ENCODE results near the gene MSI2.

MSI2 gene

DNA sequence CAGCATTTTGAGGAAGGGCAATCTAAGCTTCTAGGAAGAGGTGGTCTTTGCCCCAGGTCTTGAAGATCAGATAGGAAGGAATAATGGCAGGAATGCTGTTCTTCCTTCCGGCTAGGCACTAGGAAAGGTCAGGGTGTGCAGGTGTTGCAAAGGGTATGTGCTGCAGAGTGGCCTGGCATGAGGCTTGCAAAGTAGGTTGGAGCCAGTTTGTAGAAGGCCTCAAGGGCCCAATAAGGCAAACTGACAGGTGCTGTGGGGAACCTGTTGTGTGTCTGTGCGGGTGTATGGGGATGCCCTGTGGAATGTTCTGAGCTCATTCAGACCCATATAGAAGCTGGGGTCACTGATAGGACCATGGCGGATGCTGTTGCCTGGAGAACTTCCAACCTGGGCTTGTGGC, 12.7 kb downstream of the MSI2 start:
- Histone ChIP-seq H3K18ac (ENCODE audit: low read length) (no peak overlapping the region), H3K4me2 (ENCODE audit: insufficient read depth, low read length, poor library complexity, severe bottlenecking) (no peak overlapping the region), H3K9ac (ENCODE audit: low read depth, low read length, poor library complexity) (no peak overlapping the region), H2BK5ac (ENCODE audit: low read length) (no peak overlapping the region), H3K4me3 (ENCODE audit: low read length in 2 of 2) (no peak overlapping the region), H3K9me3 (replicated peaks in 1 of 2; ENCODE audit: control insufficient read depth in 2 of 2, insufficient read depth in 1 of 2, low read depth in 1 of 2, low read length in 2 of 2) (peaks cover 0 to 21% of the 10 kb centered on the region in 2 donors), H3K4ac (ENCODE audit: low read length) (no peak overlapping the region), H3K27me3 (ENCODE audit: control insufficient read depth in 3 of 3, insufficient read depth in 3 of 3, low read depth in 1 of 3, low read length in 3 of 3) (no peaks in the 10 kb centered on the region), H3K4me1 (ENCODE audit: control insufficient read depth in 2 of 2, insufficient read depth in 1 of 2, low read depth in 1 of 2, low read length in 2 of 2) (peaks cover 24 to 32% of the 10 kb centered on the region in 2 donors), H4K91ac (ENCODE audit: low read depth, low read length, poor library complexity) (no peak overlapping the region), H2BK12ac (ENCODE audit: low read length) (no peak overlapping the region), H2AK5ac (ENCODE audit: low read depth, low read length) (no peak overlapping the region), H4K8ac (ENCODE audit: low read depth, low read length) (no peak overlapping the region), H3K27ac (replicated peaks; ENCODE audit: low read length) (no peak overlapping the region), H3K79me1 (ENCODE audit: low read depth, low read length) (peaks cover 6% of the 10 kb centered on the region), H3K14ac (ENCODE audit: low read length) (no peak overlapping the region), H3K23ac (ENCODE audit: low read depth, low read length, poor library complexity) (no peak overlapping the region), H2AFZ (ENCODE audit: low read length) (no peak overlapping the region), H3K36me3 (replicated peaks in 1 of 2; ENCODE audit: control insufficient read depth in 2 of 2, insufficient read depth in 2 of 2, low read length in 2 of 2) (peaks cover 26 to 84% of the 10 kb centered on the region in 2 donors), H2BK15ac (ENCODE audit: low read length) (no peak overlapping the region), H2BK120ac (ENCODE audit: low read depth, low read length) (no peak overlapping the region)
- WGBS, 2 donors (ENCODE audit: extremely low coverage in 2 of 2, insufficient read length in 2 of 2, insufficient replicate concordance in 1 of 2), result no CpG with 5 or more reads among the region's 3 CpGs
- no peak for DNase-seq (ENCODE audit: low spot score)

DNA sequence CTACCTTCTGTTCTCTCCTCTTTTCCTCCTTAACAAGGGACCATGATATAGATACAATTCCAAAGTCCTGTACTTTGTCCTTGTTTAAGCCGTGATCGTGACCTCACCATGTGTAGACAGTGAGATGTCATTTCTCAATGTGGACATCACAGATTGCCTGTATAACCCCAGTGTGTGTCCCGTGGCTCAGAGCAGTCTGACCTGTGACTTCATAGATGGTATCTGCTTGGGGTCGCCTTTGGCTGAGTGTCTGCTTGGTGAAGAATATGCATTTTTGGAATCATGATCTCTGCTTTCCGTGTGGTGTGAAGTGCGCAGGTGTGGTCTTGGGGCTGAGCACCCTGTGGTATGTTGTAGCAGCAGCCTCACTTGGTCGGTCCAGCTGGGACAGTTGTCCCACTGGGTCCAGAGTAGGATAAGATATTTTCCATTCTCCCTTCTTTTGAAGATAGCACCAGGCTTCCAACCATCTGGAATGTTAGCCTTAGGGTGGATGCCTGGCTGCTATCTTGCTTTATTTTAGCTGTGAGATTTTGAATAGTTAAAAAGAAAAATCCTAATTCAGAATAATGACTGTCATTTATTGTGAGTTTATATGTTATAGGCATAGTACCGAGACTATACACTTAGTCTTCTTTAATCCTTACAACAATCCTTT, 13.4 kb downstream of the MSI2 start:
- Histone ChIP-seq H3K27ac (replicated peaks; ENCODE audit: low read length) (no peak overlapping the region), H3K4ac (ENCODE audit: low read length) (no peak overlapping the region), H3K18ac (ENCODE audit: low read length) (no peak overlapping the region), H3K9me3 (replicated peaks in 1 of 2; ENCODE audit: control insufficient read depth in 2 of 2, insufficient read depth in 1 of 2, low read depth in 1 of 2, low read length in 2 of 2) (peaks cover 0 to 14% of the 10 kb centered on the region in 2 donors), H4K8ac (ENCODE audit: low read depth, low read length) (no peak overlapping the region), H3K27me3 (ENCODE audit: control insufficient read depth in 3 of 3, insufficient read depth in 3 of 3, low read depth in 1 of 3, low read length in 3 of 3) (no peaks in the 10 kb centered on the region), H2AFZ (ENCODE audit: low read length) (no peak overlapping the region), H2BK12ac (ENCODE audit: low read length) (no peak overlapping the region), H2BK5ac (ENCODE audit: low read length) (no peak overlapping the region), H3K4me2 (ENCODE audit: insufficient read depth, low read length, poor library complexity, severe bottlenecking) (no peak overlapping the region), H3K79me1 (ENCODE audit: low read depth, low read length) (peaks cover 10% of the 10 kb centered on the region), H2BK120ac (ENCODE audit: low read depth, low read length) (no peak overlapping the region), H3K14ac (ENCODE audit: low read length) (no peak overlapping the region), H3K36me3 (replicated peaks in 1 of 2; ENCODE audit: control insufficient read depth in 2 of 2, insufficient read depth in 2 of 2, low read length in 2 of 2) (peaks cover 29 to 84% of the 10 kb centered on the region in 2 donors), H4K91ac (ENCODE audit: low read depth, low read length, poor library complexity) (no peak overlapping the region), H3K4me3 (ENCODE audit: low read length in 2 of 2) (no peak overlapping the region), H3K9ac (ENCODE audit: low read depth, low read length, poor library complexity) (no peak overlapping the region), H3K4me1 (ENCODE audit: control insufficient read depth in 2 of 2, insufficient read depth in 1 of 2, low read depth in 1 of 2, low read length in 2 of 2) (peaks cover 28 to 32% of the 10 kb centered on the region in 2 donors), H3K23ac (ENCODE audit: low read depth, low read length, poor library complexity) (no peak overlapping the region), H2AK5ac (ENCODE audit: low read depth, low read length) (no peak overlapping the region), H2BK15ac (ENCODE audit: low read length) (no peak overlapping the region)
- DNase-seq (ENCODE audit: low spot score), result no peak
- no CpG with 5 or more reads among the region's 8 CpGs for WGBS, 2 donors (ENCODE audit: extremely low coverage in 2 of 2, insufficient read length in 2 of 2, insufficient replicate concordance in 1 of 2)

DNA sequence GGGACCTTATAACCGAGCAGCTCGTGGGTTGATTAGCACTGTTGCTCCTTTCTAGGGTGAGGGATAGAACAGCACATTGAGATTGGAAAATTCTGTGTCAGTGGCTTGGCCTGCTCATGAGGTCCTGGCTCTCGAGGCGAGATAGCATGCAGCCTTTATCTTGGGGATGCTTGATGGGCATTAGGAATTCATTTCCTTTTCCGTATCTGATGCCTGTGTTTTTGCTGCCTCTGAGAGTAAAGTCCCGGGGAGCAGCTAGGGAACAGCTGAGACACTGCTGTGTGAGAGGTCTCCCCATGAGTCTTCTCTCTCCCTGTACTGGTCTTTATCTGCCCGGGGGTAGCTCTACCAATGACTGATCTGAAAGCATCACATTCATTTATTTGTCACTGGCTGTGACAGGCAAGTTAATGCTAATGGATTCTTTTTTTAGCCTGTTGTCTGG, 14.5 kb downstream of the MSI2 start:
- Histone ChIP-seq H3K4me3 (ENCODE audit: low read length in 2 of 2) (no peak overlapping the region), H3K18ac (ENCODE audit: low read length) (no peak overlapping the region), H3K9me3 (replicated peaks in 1 of 2; ENCODE audit: control insufficient read depth in 2 of 2, insufficient read depth in 1 of 2, low read depth in 1 of 2, low read length in 2 of 2) (peaks cover 0 to 9% of the 10 kb centered on the region in 2 donors), H3K23ac (ENCODE audit: low read depth, low read length, poor library complexity) (no peak overlapping the region), H2AFZ (ENCODE audit: low read length) (no peak overlapping the region), H2BK5ac (ENCODE audit: low read length) (no peak overlapping the region), H3K4ac (ENCODE audit: low read length) (no peak overlapping the region), H3K36me3 (replicated peaks in 1 of 2; ENCODE audit: control insufficient read depth in 2 of 2, insufficient read depth in 2 of 2, low read length in 2 of 2) (peaks cover 26 to 84% of the 10 kb centered on the region in 2 donors), H3K27ac (replicated peaks; ENCODE audit: low read length) (peak overlapping the region; percentile 78), H3K4me1 (ENCODE audit: control insufficient read depth in 2 of 2, insufficient read depth in 1 of 2, low read depth in 1 of 2, low read length in 2 of 2) (peaks cover 32% of the 10 kb centered on the region in 2 donors), H2AK5ac (ENCODE audit: low read depth, low read length) (no peak overlapping the region), H3K79me1 (ENCODE audit: low read depth, low read length) (peaks cover 10% of the 10 kb centered on the region), H3K4me2 (ENCODE audit: insufficient read depth, low read length, poor library complexity, severe bottlenecking) (no peak overlapping the region), H2BK120ac (ENCODE audit: low read depth, low read length) (no peak overlapping the region), H3K14ac (ENCODE audit: low read length) (no peak overlapping the region), H4K8ac (ENCODE audit: low read depth, low read length) (no peak overlapping the region), H4K91ac (ENCODE audit: low read depth, low read length, poor library complexity) (no peak overlapping the region), H3K27me3 (ENCODE audit: control insufficient read depth in 3 of 3, insufficient read depth in 3 of 3, low read depth in 1 of 3, low read length in 3 of 3) (no peaks in the 10 kb centered on the region), H3K9ac (ENCODE audit: low read depth, low read length, poor library complexity) (no peak overlapping the region), H2BK15ac (ENCODE audit: low read length) (no peak overlapping the region), H2BK12ac (ENCODE audit: low read length) (no peak overlapping the region)
- WGBS, 2 donors (ENCODE audit: extremely low coverage in 2 of 2, insufficient read length in 2 of 2, insufficient replicate concordance in 1 of 2), result no CpG with 5 or more reads among the region's 7 CpGs
- no peak for DNase-seq (ENCODE audit: low spot score)

DNA sequence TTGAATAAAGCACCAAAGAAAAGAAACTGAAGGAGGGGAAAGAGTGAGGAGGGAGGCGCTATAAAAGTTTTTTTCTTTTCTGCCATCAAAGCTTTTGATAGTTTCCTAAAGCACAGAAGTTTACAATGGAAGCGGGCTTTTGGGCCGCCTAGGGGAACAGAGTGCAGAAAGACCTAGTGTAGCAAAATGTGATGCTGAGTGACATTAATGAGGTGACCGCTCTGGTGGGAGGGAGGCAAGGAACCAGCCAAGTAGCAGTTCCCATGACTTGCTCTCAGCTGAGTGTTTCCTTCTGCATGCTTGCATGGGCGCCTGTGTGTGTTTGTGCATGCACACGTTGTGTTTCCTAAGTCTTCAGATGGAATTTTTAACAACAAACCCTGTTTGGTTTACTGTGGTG, 15.5 kb downstream of the MSI2 start:
- no peak overlapping the region for H2BK12ac ChIP-seq (ENCODE audit: low read length)
- peaks cover 23 to 87% of the 10 kb centered on the region in 2 donors for H3K36me3 ChIP-seq (replicated peaks in 1 of 2; ENCODE audit: control insufficient read depth in 2 of 2, insufficient read depth in 2 of 2, low read length in 2 of 2)
- H3K4ac ChIP-seq (ENCODE audit: low read length), result no peak overlapping the region
- H2AFZ ChIP-seq (ENCODE audit: low read length), result no peak overlapping the region
- no peak overlapping the region for H3K9ac ChIP-seq (ENCODE audit: low read depth, low read length, poor library complexity)
- H3K79me1 ChIP-seq (ENCODE audit: low read depth, low read length), result peaks cover 10% of the 10 kb centered on the region
- H2BK15ac ChIP-seq (ENCODE audit: low read length), result no peak overlapping the region
- no peak overlapping the region for H3K23ac ChIP-seq (ENCODE audit: low read depth, low read length, poor library complexity)
- no peak overlapping the region for H3K18ac ChIP-seq (ENCODE audit: low read length)
- H3K9me3 ChIP-seq (replicated peaks in 1 of 2; ENCODE audit: control insufficient read depth in 2 of 2, insufficient read depth in 1 of 2, low read depth in 1 of 2, low read length in 2 of 2), result peaks cover 0 to 3% of the 10 kb centered on the region in 2 donors
- H2AK5ac ChIP-seq (ENCODE audit: low read depth, low read length), result no peak overlapping the region
- no peak overlapping the region for H4K91ac ChIP-seq (ENCODE audit: low read depth, low read length, poor library complexity)
- no peaks in the 10 kb centered on the region for H3K27me3 ChIP-seq (ENCODE audit: control insufficient read depth in 3 of 3, insufficient read depth in 3 of 3, low read depth in 1 of 3, low read length in 3 of 3)
- no CpG with 5 or more reads among the region's 6 CpGs for WGBS, 2 donors (ENCODE audit: extremely low coverage in 2 of 2, insufficient read length in 2 of 2, insufficient replicate concordance in 1 of 2)
- H2BK5ac ChIP-seq (ENCODE audit: low read length), result no peak overlapping the region
- H3K4me2 ChIP-seq (ENCODE audit: insufficient read depth, low read length, poor library complexity, severe bottlenecking), result no peak overlapping the region
- H3K27ac ChIP-seq (replicated peaks; ENCODE audit: low read length), result peak overlapping the region; percentile 78
- peaks cover 32% of the 10 kb centered on the region in 2 donors for H3K4me1 ChIP-seq (ENCODE audit: control insufficient read depth in 2 of 2, insufficient read depth in 1 of 2, low read depth in 1 of 2, low read length in 2 of 2)
- no peak overlapping the region for H3K14ac ChIP-seq (ENCODE audit: low read length)
- no peak overlapping the region for H4K8ac ChIP-seq (ENCODE audit: low read depth, low read length)
- peak; percentile 67 for DNase-seq (ENCODE audit: low spot score)
- no peak overlapping the region for H2BK120ac ChIP-seq (ENCODE audit: low read depth, low read length)
- no peak overlapping the region for H3K4me3 ChIP-seq (ENCODE audit: low read length in 2 of 2)

All from neuronal stem cell (in vitro differentiated cells).